Smooth muscle cell of trachea (primary cell): ENCODE measurements around the gene LCE3A. TPM values are rescaled to one million over a fixed set of nuclear protein-coding genes. Genes with fewer than 3 reads are reported as not detected.

ENCODE experiments used
- total RNA-seq: library from RNA; depleted of rRNA; stranded (reverse); fragments of >200 nt; gene quantifications from 2 replicates; pipeline ENCODE4 v1.2.1, GENCODE V29; 2014

The LCE3A gene
- not detected in 2 replicates for total RNA-seq

GRCh38 chr1:152622803-152623202 lies at the start of gene LCE3A:
LCE3A (minus strand) TSS chr1:152623103; CDS start chr1:152623103, 0 bp downstream.

GRCh38 chr1:152663098-152663497 lies 40.2 kb upstream of the LCE3A start, which contains the start of gene LCE2D:
LCE2D (plus strand) TSS chr1:152663380; CDS start chr1:152664106, 726 bp downstream.

GRCh38 chr1:152613511-152613910 lies 9.4 kb downstream of the LCE3A start, which contains the start of gene LCE3B:
LCE3B (plus strand) TSS chr1:152613811; CDS start chr1:152613811, 0 bp downstream.

GRCh38 chr1:152599934-152600333 lies 23.0 kb downstream of the LCE3A start, which contains the start of gene LCE3C:
LCE3C (plus strand) TSS chr1:152600234; CDS start chr1:152600732, 498 bp downstream.

GRCh38 chr1:152580433-152580832 lies 42.5 kb downstream of the LCE3A start, which contains the start of gene LCE3D:
LCE3D (minus strand) TSS chr1:152580516; CDS start chr1:152579936, 580 bp downstream.

Other genes starting within 250 kb of the LCE3A start
- not detected in 2 replicates for gene CRNN, start 208.8 kb downstream of the LCE3A start, total RNA-seq
- gene LCE5A, start 112.3 kb downstream of the LCE3A start, total RNA-seq = not detected in 2 replicates
- not detected in 2 replicates for gene CRCT1, start 108.6 kb downstream of the LCE3A start, total RNA-seq
- not detected in 2 replicates for gene LCE3E, start 56.3 kb downstream of the LCE3A start, total RNA-seq
- gene LCE3D, start 42.6 kb downstream of the LCE3A start, total RNA-seq = not detected in 2 replicates
- gene LCE3C, start 22.9 kb downstream of the LCE3A start, total RNA-seq = not detected in 2 replicates
- not detected in 2 replicates for gene LCE3B, start 9.3 kb downstream of the LCE3A start, total RNA-seq
- not detected in 2 replicates for gene LCE2D, start 40.3 kb upstream of the LCE3A start, total RNA-seq
- not detected in 2 replicates for gene LCE2C, start 52.2 kb upstream of the LCE3A start, total RNA-seq
- not detected in 2 replicates for gene LCE2B, start 63.0 kb upstream of the LCE3A start, total RNA-seq
- gene LCE2A, start 75.2 kb upstream of the LCE3A start, total RNA-seq = not detected in 2 replicates
- gene LCE4A, start 85.1 kb upstream of the LCE3A start, total RNA-seq = not detected in 2 replicates
- gene KPRP, start 134.9 kb upstream of the LCE3A start, total RNA-seq = not detected in 2 replicates
- gene LCE1F, start 152.0 kb upstream of the LCE3A start, total RNA-seq = not detected in 2 replicates
- gene LCE1E, start 163.2 kb upstream of the LCE3A start, total RNA-seq = not detected in 2 replicates
- not detected in 2 replicates for gene LCE1D, start 173.6 kb upstream of the LCE3A start, total RNA-seq
- gene LCE1C, start 183.5 kb upstream of the LCE3A start, total RNA-seq = not detected in 2 replicates
- gene LCE1B, start 188.9 kb upstream of the LCE3A start, total RNA-seq = not detected in 2 replicates
- not detected in 2 replicates for gene LCE1A, start 204.4 kb upstream of the LCE3A start, total RNA-seq
- gene LCE6A, start 219.8 kb upstream of the LCE3A start, total RNA-seq = not detected in 2 replicates
- not detected in 2 replicates for gene LCE7A, start 236.9 kb upstream of the LCE3A start, total RNA-seq